Neural cell (in vitro differentiated cells): ENCODE results near the gene TGFBR2. TPM values are rescaled to one million over a fixed set of nuclear protein-coding genes. Genes with fewer than 3 reads are reported as not detected.

Experiments
- H2AFZ ChIP-seq: fragments of 200-600, 300-800 bp; sonication (generic), shearing (Covaris generic); 2 replicates; pipeline ENCODE4 v1.6.0; 2014; ENCODE audit warnings: low read depth, mild to moderate bottlenecking, antibody characterized with exemption, low read length, moderate library complexity
- H3F3A ChIP-seq: fragments of 200-600 bp; shearing (Covaris generic); 2 replicates; pipeline ENCODE4 v1.6.1; 2016; ENCODE audit warnings: mild to moderate bottlenecking, moderate library complexity, mixed read lengths, antibody characterized with exemption, low read length; ENCODE audit not compliant: insufficient read depth, poor library complexity, severe bottlenecking
- H3K27ac ChIP-seq: fragments of 200-600, 300-800 bp; sonication (generic), shearing (Covaris generic); 2 replicates; pipeline ENCODE4 v1.5.1; 2014; ENCODE audit warnings: mild to moderate bottlenecking, low read length, moderate library complexity
- H3K27me3 ChIP-seq: fragments of 300-800, 200-600 bp; sonication (generic), shearing (Covaris generic); 2 replicates; pipeline ENCODE4 v1.6.0; 2014; ENCODE audit warnings: mild to moderate bottlenecking, low read depth, low read length, moderate library complexity; ENCODE audit not compliant: insufficient read depth
- H3K36me3 ChIP-seq: fragments of 300-800, 200-600 bp; sonication (generic), shearing (Covaris generic); 2 replicates; pipeline ENCODE4 v1.5.1; 2014; ENCODE audit warnings: mild to moderate bottlenecking, antibody characterized with exemption, low read length, moderate library complexity; ENCODE audit not compliant: insufficient read depth
- H3K4me2 ChIP-seq: fragments of 300-800, 200-600 bp; sonication (generic), shearing (Covaris generic); 2 replicates; pipeline ENCODE4 v1.6.0; 2014; ENCODE audit warnings: mild to moderate bottlenecking, low read length
- H3K4me3 ChIP-seq: fragments of 300-800, 200-600 bp; sonication (generic), shearing (Covaris generic); 2 replicates; pipeline ENCODE4 v1.5.1; 2014; ENCODE audit warnings: mild to moderate bottlenecking, low read length, moderate library complexity
- H3K79me2 ChIP-seq: fragments of 200-600 bp; shearing (Covaris generic); replicated peaks from 2 replicates; pipeline ENCODE4 v1.6.0; 2014; ENCODE audit warnings: mild to moderate bottlenecking, low read length, moderate library complexity; ENCODE audit not compliant: insufficient read depth
- H3K9ac ChIP-seq: fragments of 300-800, 200-600 bp; sonication (generic), shearing (Covaris generic); 2 replicates; pipeline ENCODE4 v1.6.1; 2016; ENCODE audit warnings: mild to moderate bottlenecking, low read length, mixed read lengths
- H3K9me2 ChIP-seq: fragments of 200-600 bp; shearing (Covaris generic); 2 replicates; pipeline ENCODE4 v1.6.1; 2016; ENCODE audit warnings: mild to moderate bottlenecking, low read length, mixed read lengths; ENCODE audit not compliant: insufficient read depth
- H3K9me3 ChIP-seq: fragments of 200-600, 300-800 bp; sonication (generic), shearing (Covaris generic); 2 replicates; pipeline ENCODE4 v1.6.1; 2016; ENCODE audit warnings: mild to moderate bottlenecking, mixed run types, low read length, moderate library complexity, mixed read lengths
- H4K20me1 ChIP-seq: fragments of 200-600 bp; shearing (Covaris generic); 2 replicates; pipeline ENCODE4 v1.6.1; 2016; ENCODE audit warnings: mild to moderate bottlenecking, mixed run types; ENCODE audit not compliant: insufficient read depth
- CTCF ChIP-seq: fragments of 450-650 bp; IDR thresholded peaks from 2 replicates; pipeline ENCODE4 v1.5.1; 2014; ENCODE audit warnings: antibody characterized with exemption, mild to moderate bottlenecking, moderate library complexity; ENCODE audit not compliant: poor library complexity, severe bottlenecking
- EP300 ChIP-seq: fragments of 450-650 bp; conservative IDR thresholded peaks from 2 replicates; pipeline ENCODE4 v1.6.1; 2014; ENCODE audit warnings: antibody characterized with exemption, mild to moderate bottlenecking, moderate library complexity; ENCODE audit not compliant: poor library complexity, severe bottlenecking
- EZH2 ChIP-seq: fragments of 200-600, 300-800 bp; shearing (Covaris generic), sonication (generic); IDR thresholded peaks from 2 replicates; pipeline ENCODE4 v1.6.1; 2014; ENCODE audit warnings: antibody characterized with exemption, low read length, borderline replicate concordance, mild to moderate bottlenecking; ENCODE audit not compliant: insufficient read depth, poor library complexity, severe bottlenecking
- MXI1 ChIP-seq: fragments of 450-650 bp; conservative IDR thresholded peaks from 2 replicates; pipeline ENCODE4 v1.6.1; 2014; ENCODE audit warnings: antibody characterized with exemption, mild to moderate bottlenecking; ENCODE audit not compliant: poor library complexity, severe bottlenecking
- POLR2AphosphoS5 ChIP-seq: IDR thresholded peaks from 2 replicates; pipeline ENCODE4 v1.6.1; 2012
- RAD21 ChIP-seq: fragments of 450-650 bp; conservative IDR thresholded peaks from 2 replicates; pipeline ENCODE4 v1.6.1; 2014; ENCODE audit warnings: antibody characterized with exemption, mild to moderate bottlenecking, moderate library complexity
- REST ChIP-seq: IDR thresholded peaks from 2 replicates; pipeline ENCODE4 v1.6.1; 2012; ENCODE audit warnings: borderline replicate concordance
- TAF1 ChIP-seq: IDR thresholded peaks from 2 replicates; pipeline ENCODE4 v1.6.1; 2012; ENCODE audit warnings: low read depth
- polyA plus RNA-seq: library from polyadenylated mRNA; depleted of rRNA; stranded (reverse); fragments of >200 nt; gene quantifications from 2 replicates; pipeline ENCODE4 v1.2.3, GENCODE V29; 2014

The TGFBR2 gene
- polyA plus RNA-seq, 1 donor from 2014 or later = not detected

- no peak overlapping the region for H2AFZ ChIP-seq
- no peaks in the 10 kb centered on the region for H3K9me3 ChIP-seq
- no peak overlapping the region for H3K4me2 ChIP-seq
- H3K9me2 ChIP-seq = no peaks in the 10 kb centered on the region
- no peak overlapping the region for H3K4me3 ChIP-seq
- H3F3A ChIP-seq = no peaks in the 10 kb centered on the region
- TF ChIP-seq POLR2AphosphoS5 = no peak
- no peak for TF ChIP-seq REST
- no peak for TF ChIP-seq EP300
- H3K27ac ChIP-seq = no peak overlapping the region
- H3K9ac ChIP-seq = no peak overlapping the region
- no peaks in the 10 kb centered on the region for H3K79me2 ChIP-seq
- H3K27me3 ChIP-seq = no peaks in the 10 kb centered on the region
- H3K36me3 ChIP-seq = no peaks in the 10 kb centered on the region
- no peaks in the 10 kb centered on the region for H4K20me1 ChIP-seq
Measured at GRCh38 chr3:30702828-30703397, 96.5 kb downstream of the TGFBR2 start.

GRCh38 chr3:30704931-30705890 lies 98.8 kb downstream of the TGFBR2 start:
- H3K4me3 ChIP-seq = no peak overlapping the region
- TF ChIP-seq MXI1 (no peak), EP300 (no peak), RAD21 (no peak), TAF1 (no peak)
- H3K36me3 ChIP-seq = no peaks in the 10 kb centered on the region
- no peak overlapping the region for H3K9ac ChIP-seq
- no peaks in the 10 kb centered on the region for H4K20me1 ChIP-seq
- no peaks in the 10 kb centered on the region for H3K27me3 ChIP-seq
- H3K4me2 ChIP-seq = no peak overlapping the region
- no peak overlapping the region for H3K27ac ChIP-seq
- no peaks in the 10 kb centered on the region for H3F3A ChIP-seq
- H3K79me2 ChIP-seq = no peaks in the 10 kb centered on the region
- H3K9me2 ChIP-seq = no peaks in the 10 kb centered on the region
- no peaks in the 10 kb centered on the region for H3K9me3 ChIP-seq
- H2AFZ ChIP-seq = no peak overlapping the region

- Histone ChIP-seq H3K4me3 (no peak overlapping the region), H2AFZ (no peak overlapping the region), H3F3A (no peaks in the 10 kb centered on the region), H3K36me3 (no peaks in the 10 kb centered on the region), H3K4me2 (no peak overlapping the region), H4K20me1 (no peaks in the 10 kb centered on the region), H3K9me3 (no peaks in the 10 kb centered on the region), H3K9ac (no peak overlapping the region), H3K27ac (no peak overlapping the region), H3K79me2 (no peaks in the 10 kb centered on the region), H3K9me2 (no peaks in the 10 kb centered on the region), H3K27me3 (no peaks in the 10 kb centered on the region)
- TF ChIP-seq CTCF (no peak), EZH2 (no peak)
Measured at GRCh38 chr3:30707825-30708224, 101.4 kb downstream of the TGFBR2 start.
